HG02973 (cell line): ENCODE measurements around the gene NECTIN3.

Source experiments
- ATAC-seq: cut with Tn5 transposase; IDR thresholded peaks from one replicate; pipeline ENCODE4 v1.9.1; 2021; ENCODE audit warnings: moderate library complexity; ENCODE audit not compliant: unreplicated experiment

The NECTIN3 gene

DNA sequence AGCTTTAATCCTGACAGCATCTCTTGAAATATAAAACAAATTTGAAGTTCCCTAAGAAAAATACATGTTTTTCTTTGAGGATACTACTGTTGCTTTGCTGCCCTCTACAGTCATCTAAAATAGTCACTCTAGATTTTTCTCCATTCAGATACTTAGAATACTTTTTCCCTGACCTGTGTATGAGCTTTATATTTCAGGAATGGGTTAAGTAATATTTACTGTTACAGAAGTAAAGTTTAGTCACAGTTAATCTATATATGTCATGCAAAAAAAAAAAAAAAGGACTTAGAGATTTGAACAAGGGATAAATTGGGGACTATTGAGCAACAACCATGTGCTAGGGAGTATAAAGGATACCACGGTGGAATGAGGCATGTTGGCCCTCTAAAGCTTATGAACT lies 8.8 kb downstream of the NECTIN3 start:
- no peak for ATAC-seq

DNA sequence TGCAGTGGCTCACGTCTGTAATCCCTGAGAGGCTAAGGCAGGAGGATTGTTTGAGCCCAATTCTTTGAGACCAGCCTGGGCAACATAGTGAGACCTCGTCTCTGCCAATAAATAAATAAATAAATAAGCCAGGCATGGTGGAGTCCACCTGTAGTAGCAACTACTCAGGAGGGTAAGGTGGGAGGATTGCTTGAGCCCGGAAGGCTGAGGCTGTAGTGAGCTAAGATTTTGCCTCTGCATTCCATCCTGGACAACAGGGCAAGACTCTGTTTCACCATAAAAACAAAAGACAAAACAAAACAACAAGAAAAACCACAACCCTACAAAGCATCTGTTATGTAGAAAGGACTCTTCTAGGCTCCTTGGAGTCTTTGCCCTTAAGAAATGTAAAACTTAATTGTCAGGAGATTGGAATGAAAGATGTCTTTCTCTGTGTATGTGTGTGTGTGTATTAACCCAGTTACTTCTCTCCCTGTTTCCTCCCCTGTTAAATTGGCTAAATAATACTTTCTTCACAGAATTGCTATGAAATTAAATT lies 9.5 kb downstream of the NECTIN3 start:
- no peak for ATAC-seq

- no peak for ATAC-seq
Observed at GRCh38 chr3:111084911-111085310, 13.3 kb downstream of the NECTIN3 start.

- no peak for ATAC-seq
Observed at GRCh38 chr3:111087924-111088469, 16.4 kb downstream of the NECTIN3 start.

DNA sequence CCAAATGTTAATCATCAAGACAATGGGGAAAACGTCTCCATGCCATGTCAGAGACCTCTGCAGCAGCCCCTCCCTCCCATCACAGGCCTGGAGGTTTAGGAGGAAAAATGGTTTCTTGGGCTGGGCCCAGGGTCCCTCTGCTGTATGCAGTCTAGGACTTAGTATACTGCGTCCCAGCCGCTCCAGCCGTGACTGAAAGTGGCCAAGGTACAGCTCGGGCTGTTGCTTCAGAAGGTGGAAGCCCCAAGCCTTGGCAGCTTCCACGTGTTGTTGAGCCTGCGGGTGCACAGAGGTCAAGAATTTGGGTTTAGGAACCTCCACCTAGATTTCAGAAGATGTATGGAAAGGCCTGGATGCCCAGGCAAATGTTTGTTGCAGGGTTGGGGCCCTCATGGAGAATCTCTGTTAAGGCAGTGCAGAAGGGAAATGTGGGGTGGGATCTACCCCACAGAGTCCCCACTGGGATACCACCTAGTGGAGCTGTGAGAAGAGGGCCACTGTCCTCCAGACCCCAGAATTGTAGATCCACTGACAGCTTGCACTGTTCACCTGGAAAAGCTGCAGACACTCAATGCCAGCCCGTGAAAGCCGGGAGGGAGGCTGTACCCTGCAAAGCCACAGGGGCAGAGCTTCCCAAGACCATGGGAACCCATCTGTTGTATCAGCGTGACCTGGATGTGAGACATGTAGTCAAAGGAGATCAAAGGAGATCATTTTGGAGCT lies 25.0 kb downstream of the NECTIN3 start:
- ATAC-seq, result no peak

DNA sequence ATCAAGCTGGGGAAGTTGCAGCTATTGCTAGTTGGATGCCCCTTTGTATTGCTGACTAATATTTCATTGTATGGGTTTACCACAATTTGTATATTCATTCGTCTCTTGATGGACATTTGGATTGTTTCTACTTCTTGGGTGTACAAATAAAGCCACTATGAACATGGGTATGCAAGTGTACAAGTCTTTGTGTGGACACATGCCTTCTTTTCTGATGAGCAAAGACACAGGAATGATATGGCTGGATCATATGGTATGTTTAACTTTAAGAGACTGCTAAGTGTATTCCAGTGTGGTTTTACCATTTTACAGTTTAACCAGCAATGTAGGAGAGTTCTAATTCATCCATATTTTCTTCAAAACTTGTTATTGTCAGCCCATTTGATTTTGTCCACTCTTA lies 32.2 kb downstream of the NECTIN3 start:
- no peak for ATAC-seq

DNA sequence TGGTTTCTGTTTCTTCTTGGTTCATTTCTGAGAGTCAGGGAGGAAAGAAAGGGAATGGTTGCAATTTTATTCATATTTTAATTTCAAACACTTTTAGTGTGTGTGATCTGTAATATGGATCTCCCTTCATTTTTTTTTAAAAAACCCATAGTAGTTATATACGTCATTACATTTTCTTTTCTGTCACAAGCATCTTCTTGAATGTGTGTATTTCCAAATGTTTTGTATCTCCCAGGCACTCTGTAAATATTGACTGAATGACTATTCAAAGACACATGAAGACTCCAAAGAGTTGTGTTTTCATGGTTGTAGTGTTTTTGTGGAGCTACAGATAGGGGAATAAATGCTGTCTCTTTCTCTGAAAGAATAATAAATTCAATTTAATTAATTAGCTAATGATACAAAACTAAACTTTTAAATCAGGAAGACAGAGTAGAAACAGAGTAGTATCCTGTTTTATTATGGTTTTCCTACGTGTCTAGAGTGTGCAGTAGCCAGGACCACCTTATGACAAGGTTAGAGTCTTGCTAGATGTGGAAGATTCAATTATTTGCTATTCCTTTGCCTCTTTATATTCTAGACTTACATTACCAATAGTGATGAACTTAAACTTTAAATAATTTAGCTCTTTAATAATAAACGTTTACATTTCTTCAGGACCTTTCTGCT lies 35.5 kb downstream of the NECTIN3 start:
- no peak for ATAC-seq

- ATAC-seq, result no peak
Observed at GRCh38 chr3:111107662-111108035, 36.0 kb downstream of the NECTIN3 start.

GRCh38 chr3:111112913-111113312 lies 41.3 kb downstream of the NECTIN3 start:
- ATAC-seq, result no peak

DNA sequence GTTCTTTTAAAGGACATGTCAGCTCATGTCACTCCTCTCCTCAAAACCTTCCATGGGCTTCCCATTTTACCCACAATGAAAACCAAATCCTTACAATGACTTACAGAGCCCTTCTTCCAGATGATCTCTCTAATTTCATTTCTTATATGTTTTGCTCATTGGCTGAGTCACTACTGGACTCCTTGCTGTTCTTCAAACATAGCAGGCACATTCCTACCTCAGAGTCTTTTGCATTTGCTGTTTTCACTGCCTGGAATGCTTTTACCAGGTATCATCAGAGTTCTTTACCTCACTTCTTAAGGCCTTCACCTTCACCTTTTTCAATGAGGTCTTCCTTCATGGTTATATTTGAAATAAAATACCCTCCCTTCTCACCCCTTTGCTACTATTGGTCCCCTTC lies 57.3 kb downstream of the NECTIN3 start:
- no peak for ATAC-seq

DNA sequence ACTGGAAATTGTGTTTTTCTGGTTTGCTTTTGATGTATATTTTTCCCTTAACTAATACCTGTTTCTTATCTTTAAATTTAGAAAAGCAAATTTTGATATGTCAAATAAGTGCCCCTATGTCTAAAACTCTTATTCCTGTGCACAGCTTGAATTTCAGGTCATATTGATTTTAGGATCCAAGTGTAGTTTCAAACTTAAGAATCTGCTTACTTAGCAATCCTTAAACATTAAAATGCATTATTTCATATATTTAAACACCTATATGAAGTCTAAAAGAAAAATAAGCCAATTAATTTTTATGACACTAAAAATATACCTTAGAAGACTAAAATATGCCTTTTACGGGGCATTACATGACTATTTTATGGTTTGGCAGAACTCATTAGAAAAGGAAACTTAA lies 59.2 kb downstream of the NECTIN3 start:
- no peak for ATAC-seq

DNA sequence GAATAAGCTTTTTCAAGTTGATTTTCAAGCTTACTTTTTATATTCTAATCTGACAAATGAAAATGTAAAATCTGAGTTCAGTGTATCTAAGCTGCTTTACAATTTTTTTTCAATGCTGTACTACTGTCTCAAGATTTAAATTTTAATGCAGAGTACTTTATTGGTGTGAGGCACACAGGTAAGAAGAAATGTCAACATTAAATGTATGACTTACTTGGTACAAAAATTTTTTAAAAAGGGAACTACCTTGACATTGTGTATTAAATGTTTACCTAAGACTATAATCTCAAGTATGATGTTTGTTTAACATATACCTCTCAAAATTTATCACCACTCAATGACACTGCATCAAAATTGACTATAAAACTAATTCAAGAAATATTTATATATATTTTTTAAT lies 62.7 kb downstream of the NECTIN3 start:
- ATAC-seq, result no peak

- no peak for ATAC-seq
Observed at GRCh38 chr3:111151438-111151837, 79.8 kb downstream of the NECTIN3 start.

DNA sequence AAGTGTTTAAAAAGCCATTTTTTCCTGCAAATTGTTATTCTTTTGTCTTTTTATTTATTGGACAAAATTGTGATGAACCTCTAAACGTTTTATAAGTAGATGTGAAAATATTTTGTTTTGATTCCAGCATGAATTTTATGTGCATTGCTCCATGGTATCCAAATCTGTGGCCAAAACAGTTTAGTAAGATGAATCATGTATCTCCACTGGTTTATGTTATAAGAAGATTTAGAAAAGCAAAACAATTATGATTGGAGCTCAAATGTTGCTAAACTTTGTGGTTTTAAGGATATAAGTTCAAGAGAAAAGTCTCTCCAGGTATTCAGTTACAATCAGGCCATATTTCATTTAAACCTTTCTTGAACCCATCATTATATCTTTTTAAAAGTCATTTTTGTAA lies 80.9 kb downstream of the NECTIN3 start:
- no peak for ATAC-seq

DNA sequence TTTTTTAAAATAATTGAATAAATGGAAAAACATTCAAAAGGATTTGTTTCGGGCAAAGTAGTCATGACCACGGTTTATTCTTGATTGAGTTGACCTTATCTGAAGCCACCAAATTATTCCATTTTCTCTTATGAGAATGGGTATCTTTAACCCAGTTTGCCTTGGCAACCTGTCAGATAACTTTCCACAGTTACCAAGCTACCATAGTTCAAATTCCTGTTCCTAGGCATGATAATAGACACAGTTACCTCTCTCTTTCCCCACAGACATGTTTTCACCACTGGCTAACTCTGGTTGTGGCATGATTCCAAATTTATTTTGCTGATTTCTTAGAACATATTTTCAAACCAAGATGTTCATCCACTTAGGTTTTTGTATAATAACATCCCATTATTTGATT lies 84.9 kb downstream of the NECTIN3 start:
- no peak for ATAC-seq

- ATAC-seq, result no peak
Observed at GRCh38 chr3:111159391-111159790, 87.8 kb downstream of the NECTIN3 start.

DNA sequence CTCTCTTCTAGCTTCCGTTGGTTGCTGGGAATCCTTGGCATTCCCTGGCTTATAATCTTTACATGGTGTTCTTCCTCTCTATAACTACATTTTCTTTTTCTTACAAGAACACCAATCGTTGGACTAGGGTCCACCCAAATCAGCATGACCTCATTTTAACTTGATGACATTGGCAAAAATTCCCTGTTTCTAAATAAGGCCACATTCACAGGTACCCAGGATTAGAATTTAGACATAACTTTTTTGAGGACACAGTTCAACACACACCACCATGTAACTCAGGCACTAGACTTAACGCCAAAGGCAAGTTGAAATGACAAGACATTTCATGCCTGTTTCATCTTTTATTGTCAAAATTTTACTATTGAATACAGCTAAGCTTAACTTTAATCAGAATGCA lies 93.0 kb downstream of the NECTIN3 start:
- ATAC-seq, result no peak

DNA sequence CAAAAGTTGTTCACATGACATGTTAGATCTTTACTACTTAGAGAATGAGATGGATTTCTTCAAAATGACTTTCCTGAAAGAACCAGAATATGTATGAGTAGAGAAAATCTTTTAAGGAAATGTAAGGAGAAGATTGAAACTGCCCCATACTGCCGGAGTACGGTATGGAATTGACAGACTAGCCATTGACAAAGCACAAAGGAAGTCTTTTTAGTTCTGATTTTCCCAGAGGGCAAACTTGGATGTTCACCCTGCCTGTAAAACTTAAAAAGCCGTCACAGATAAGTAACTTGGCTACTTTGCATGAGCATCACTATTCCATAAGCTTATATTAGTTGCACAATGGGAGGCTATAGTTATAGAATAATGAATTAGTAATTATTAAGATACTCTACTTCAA lies 93.8 kb downstream of the NECTIN3 start:
- no peak for ATAC-seq

GRCh38 chr3:111173328-111173900 lies 101.8 kb downstream of the NECTIN3 start:
- no peak for ATAC-seq

- ATAC-seq, result no peak
Observed at GRCh38 chr3:111173906-111174305, 102.3 kb downstream of the NECTIN3 start.

DNA sequence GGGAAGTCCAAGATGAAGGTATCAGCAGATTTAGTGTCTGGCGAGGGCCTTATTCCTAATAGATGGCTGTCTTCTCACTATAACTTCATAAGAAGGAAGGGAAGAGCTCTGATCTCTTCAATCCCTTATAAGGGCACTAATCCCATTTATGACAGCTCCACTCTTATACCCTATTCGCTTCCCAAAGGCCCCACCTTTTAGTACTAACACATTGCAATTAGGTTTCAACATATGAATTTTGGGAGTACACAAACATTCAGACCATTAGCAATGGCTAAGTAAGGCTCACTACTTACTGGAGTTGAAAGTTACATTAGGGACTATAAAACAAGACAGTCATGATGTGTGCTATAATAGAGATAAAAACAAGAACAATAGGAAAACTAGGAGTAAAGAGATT lies 118.9 kb downstream of the NECTIN3 start:
- no peak for ATAC-seq

DNA sequence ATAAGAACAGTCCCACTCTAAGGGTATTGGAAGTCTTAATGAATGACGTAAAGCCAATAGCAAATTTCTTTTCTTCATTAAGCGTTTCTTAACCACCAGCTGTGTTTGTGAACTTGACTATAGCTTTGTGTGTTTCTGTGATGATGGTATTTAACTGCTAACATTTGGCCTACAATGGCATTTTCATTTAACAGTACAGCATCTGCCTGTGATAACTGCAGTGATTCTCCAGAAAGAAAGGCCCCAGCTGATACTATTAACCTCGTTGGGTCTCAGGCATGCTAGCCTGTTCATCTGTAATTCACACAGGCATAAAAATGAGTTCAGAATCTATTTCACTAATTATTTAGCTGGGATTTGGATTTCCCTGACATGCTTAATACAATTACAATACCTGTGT lies 121.9 kb downstream of the NECTIN3 start:
- no peak for ATAC-seq
